ENCODE measurements around the gene WWP2. TPM values are rescaled to one million over a fixed set of nuclear protein-coding genes. Genes with fewer than 3 reads are reported as not detected.
"Not testable (repeated sequence)": the region's sequence is repeated elsewhere in the genome, so short reads cannot be mapped to it uniquely, and the experiment has no call there.

Gene WWP2
- total RNA-seq, 1 experiment from 2014 or later: 38.1 TPM

- DNase-seq (ENCODE audit: low spot score): peak; percentile 31
Measured at GRCh38 chr16:69830534-69831211, 68.5 kb downstream of the WWP2 start.

- peak; percentile 28 for DNase-seq (ENCODE audit: low spot score)
Measured at GRCh38 chr16:69831212-69832123, 69.3 kb downstream of the WWP2 start.

GRCh38 chr16:69833357-69834282 lies 71.5 kb downstream of the WWP2 start:
- DNase-seq (ENCODE audit: low spot score): peak; percentile 44

- no peak for DNase-seq (ENCODE audit: low spot score)
Measured at GRCh38 chr16:69834807-69835466, 72.8 kb downstream of the WWP2 start.

GRCh38 chr16:69836257-69836656 lies 74.1 kb downstream of the WWP2 start:
- DNase-seq (ENCODE audit: low spot score): no peak

- no peak for DNase-seq (ENCODE audit: low spot score)
Measured at GRCh38 chr16:69837380-69837779, 75.2 kb downstream of the WWP2 start.

GRCh38 chr16:69838489-69838888 lies 76.4 kb downstream of the WWP2 start:
- peak; percentile 29 for DNase-seq (ENCODE audit: low spot score)

GRCh38 chr16:69839240-69839688 lies 77.1 kb downstream of the WWP2 start:
- no peak for DNase-seq (ENCODE audit: low spot score)

- peak; percentile 52 for DNase-seq (ENCODE audit: low spot score)
Measured at GRCh38 chr16:69839798-69840409, 77.8 kb downstream of the WWP2 start.

- DNase-seq (ENCODE audit: low spot score): no peak
Measured at GRCh38 chr16:69840975-69841374, 78.8 kb downstream of the WWP2 start.

GRCh38 chr16:69844441-69844840 lies 82.3 kb downstream of the WWP2 start:
- no peak for DNase-seq (ENCODE audit: low spot score)

GRCh38 chr16:69845181-69845580 lies 83.0 kb downstream of the WWP2 start:
- no peak for DNase-seq (ENCODE audit: low spot score)

GRCh38 chr16:69847643-69848042 lies 85.5 kb downstream of the WWP2 start:
- no peak for DNase-seq (ENCODE audit: low spot score)

GRCh38 chr16:69848637-69849545 lies 86.8 kb downstream of the WWP2 start:
- no peak for DNase-seq (ENCODE audit: low spot score)

GRCh38 chr16:69851491-69852240 lies 89.5 kb downstream of the WWP2 start:
- no peak for DNase-seq (ENCODE audit: low spot score)

GRCh38 chr16:69852815-69853214 lies 90.7 kb downstream of the WWP2 start:
- DNase-seq (ENCODE audit: low spot score): no peak

- DNase-seq (ENCODE audit: low spot score): no peak
Measured at GRCh38 chr16:69853481-69853880, 91.3 kb downstream of the WWP2 start.

- DNase-seq (ENCODE audit: low spot score): not testable (repeated sequence)
Measured at GRCh38 chr16:69854776-69855175, 92.6 kb downstream of the WWP2 start.

GRCh38 chr16:69855592-69855991 lies 93.5 kb downstream of the WWP2 start:
- DNase-seq (ENCODE audit: low spot score): no peak

All from HT-29 (cell line).